H1 (cell line): ENCODE results near the gene TNF. TPM values are rescaled to one million over a fixed set of nuclear protein-coding genes. Genes with fewer than 3 reads are reported as not detected.

Experiments
- CTCF ChIA-PET: fragments of 300-600 bp; sonication (Branson Sonifier 250); formaldehyde crosslinking; loops from one replicate; lab custom pipeline; 2021; ENCODE audit not compliant: partially characterized antibody; lab: Charles Lee
- POLR2A ChIA-PET: fragments of 300-600 bp; sonication (Branson Sonifier 250); formaldehyde crosslinking; loops from one replicate; lab custom pipeline; 2021; ENCODE audit warnings: inconsistent platforms; ENCODE audit not compliant: partially characterized antibody; lab: Charles Lee
- DNase-seq, 2 experiments: peaks; one replicate each; pipeline versions ENCODE4 v3.0.0 to v3.0.0-alpha.2; 2010 to 2022; ENCODE audit warnings: low spot score in 2 of 2, low read depth in 1 of 2, mixed read lengths in 1 of 2
- FAIRE-seq: peaks from 2 replicates; lab custom pipeline; 2011; peaks lifted over from hg19 to GRCh38; lab: Jason Lieb, UNC
- H2AFZ ChIP-seq: 2 replicates; pipeline ENCODE4 v1.8.1; 2012; ENCODE audit warnings: low read length, inconsistent platforms
- H2AK5ac ChIP-seq: 2 replicates; pipeline ENCODE4 v1.6.1; 2013; ENCODE audit warnings: low read depth, low read length
- H2BK120ac ChIP-seq: replicated peaks from 2 replicates; pipeline ENCODE3; 2013; ENCODE audit warnings: low read depth, low read length, inconsistent platforms
- H2BK12ac ChIP-seq: 2 replicates; pipeline ENCODE4 v1.6.1; 2013; ENCODE audit warnings: low read depth, low read length
- H2BK15ac ChIP-seq: 2 replicates; pipeline ENCODE4 v1.6.1; 2013; ENCODE audit warnings: low read length
- H2BK20ac ChIP-seq: 2 replicates; pipeline ENCODE4 v1.6.1; 2013; ENCODE audit warnings: low read length
- H2BK5ac ChIP-seq: 2 replicates; pipeline ENCODE4 v1.6.1; 2013; ENCODE audit warnings: low read depth, low read length
- H3K14ac ChIP-seq: 2 replicates; pipeline ENCODE4 v1.6.1; 2013; ENCODE audit warnings: inconsistent platforms; ENCODE audit not compliant: insufficient read length
- H3K18ac ChIP-seq: 2 replicates; pipeline ENCODE4 v1.6.1; 2013; ENCODE audit warnings: low read length; ENCODE audit errors: extremely low read depth
- H3K23ac ChIP-seq: 2 replicates; pipeline ENCODE4 v1.6.1; 2013; ENCODE audit warnings: inconsistent platforms; ENCODE audit not compliant: insufficient read length
- H3K23me2 ChIP-seq: 2 replicates; pipeline ENCODE4 v1.6.1; 2013; ENCODE audit warnings: low read depth, low read length
- H3K27ac ChIP-seq: 2 replicates; pipeline ENCODE4 v1.6.1; 2011; ENCODE audit warnings: low read depth, low read length, inconsistent platforms
- H3K27me3 ChIP-seq, 4 experiments: replicated peaks in 1 of 4; 1 replicate in 1 of 4; 2 replicates in 3 of 4; pipeline versions ENCODE4 v1.6.1 to v1.8.1; 2011 to 2013; ENCODE audit warnings: low read length in 3 of 4, mild to moderate bottlenecking in 3 of 4, inconsistent platforms in 2 of 4, mixed read lengths in 2 of 4, moderate library complexity in 1 of 4; ENCODE audit not compliant: control insufficient read depth in 3 of 4, insufficient read depth in 3 of 4; ENCODE audit errors: extremely low read depth in 1 of 4
- H3K36me3 ChIP-seq, 4 experiments: 2 replicates each; pipeline versions ENCODE4 v1.6.1 to v1.8.1; 2011 to 2013; ENCODE audit warnings: mild to moderate bottlenecking in 4 of 4, low read length in 3 of 4, moderate library complexity in 2 of 4, control low read depth in 1 of 4, inconsistent platforms in 1 of 4; ENCODE audit not compliant: insufficient read depth in 4 of 4, control insufficient read depth in 2 of 4
- H3K4ac ChIP-seq: replicated peaks from 2 replicates; pipeline ENCODE3; 2013; ENCODE audit warnings: low read length, low read depth, mixed read lengths, inconsistent platforms; ENCODE audit not compliant: insufficient read length
- H3K4me1 ChIP-seq, 4 experiments: replicated peaks in 1 of 4; 1 replicate in 1 of 4; 2 replicates in 3 of 4; pipeline versions ENCODE4 v1.6.1 to v1.8.1; 2011 to 2013; ENCODE audit warnings: low read length in 3 of 4, inconsistent platforms in 2 of 4, mixed read lengths in 1 of 4; ENCODE audit not compliant: insufficient read depth in 4 of 4, control insufficient read depth in 3 of 4
- H3K4me2 ChIP-seq, 2 experiments: 2 replicates each; pipeline versions ENCODE4 v1.6.1 to v1.8.1; 2011 to 2013; ENCODE audit warnings: low read depth in 2 of 2, low read length in 2 of 2, control low read depth in 1 of 2, inconsistent platforms in 1 of 2, mild to moderate bottlenecking in 1 of 2; ENCODE audit not compliant: insufficient read depth in 1 of 2
- H3K4me3 ChIP-seq, 4 experiments: fragments of 200-600, 300-600 bp in 1 of 4; sonication (generic), shearing (Covaris generic), sonication (Bioruptor Twin) in 1 of 4; 2 replicates each; pipeline versions ENCODE4 v1.5.1 to v1.8.1; 2011 to 2016; ENCODE audit warnings: low read length in 4 of 4, low read depth in 3 of 4, control low read depth in 2 of 4, inconsistent platforms in 2 of 4, mild to moderate bottlenecking in 2 of 4, mixed read lengths in 1 of 4, moderate library complexity in 1 of 4; ENCODE audit not compliant: insufficient read depth in 2 of 4; ENCODE audit errors: extremely low read depth in 1 of 4
- H3K56ac ChIP-seq: replicated peaks from 2 replicates; pipeline ENCODE3; 2013; ENCODE audit warnings: low read depth, mild to moderate bottlenecking, mixed read lengths, low read length, inconsistent platforms; ENCODE audit not compliant: insufficient read length
- H3K79me1 ChIP-seq: 2 replicates; pipeline ENCODE4 v1.6.1; 2013; ENCODE audit warnings: low read depth, low read length, control low read depth
- H3K79me2 ChIP-seq, 2 experiments: 2 replicates each; pipeline versions ENCODE4 v1.6.1 to v1.8.1; 2012 to 2013; ENCODE audit warnings: low read length in 2 of 2, mild to moderate bottlenecking in 2 of 2, inconsistent platforms in 1 of 2; ENCODE audit not compliant: insufficient read depth in 2 of 2, control insufficient read depth in 1 of 2
- H3K9ac ChIP-seq, 4 experiments: replicated peaks in 1 of 4; 1 replicate in 1 of 4; 2 replicates in 3 of 4; pipeline versions ENCODE4 v1.6.1 to v1.8.1; 2011 to 2013; ENCODE audit warnings: low read depth in 3 of 4, low read length in 3 of 4, control low read depth in 2 of 4, mild to moderate bottlenecking in 2 of 4, moderate library complexity in 2 of 4, inconsistent platforms in 1 of 4; ENCODE audit errors: extremely low read depth in 1 of 4
- H3K9me3 ChIP-seq, 2 experiments: 2 replicates each; pipeline versions ENCODE4 v1.6.1 to v1.8.1; 2012 to 2013; ENCODE audit warnings: mild to moderate bottlenecking in 2 of 2, moderate library complexity in 2 of 2, control low read depth in 1 of 2, inconsistent platforms in 1 of 2, low read depth in 1 of 2, low read length in 1 of 2, mixed read lengths in 1 of 2; ENCODE audit not compliant: insufficient read depth in 2 of 2
- H4K20me1 ChIP-seq, 2 experiments: replicated peaks in 1 of 2; 2 replicates each; pipeline versions ENCODE3 to v1.8.1; 2011 to 2013; ENCODE audit warnings: inconsistent platforms in 2 of 2, low read length in 2 of 2, mild to moderate bottlenecking in 1 of 2; ENCODE audit not compliant: insufficient read depth in 2 of 2, control insufficient read depth in 1 of 2
- H4K5ac ChIP-seq: 2 replicates; pipeline ENCODE4 v1.6.1; 2013; ENCODE audit warnings: low read length, low read depth, mixed read lengths, inconsistent platforms; ENCODE audit not compliant: insufficient read length
- H4K8ac ChIP-seq: 2 replicates; pipeline ENCODE4 v1.8.0; 2013; ENCODE audit warnings: mild to moderate bottlenecking, moderate library complexity, low read length, inconsistent platforms; ENCODE audit not compliant: insufficient read depth; ENCODE audit errors: extremely low read depth
- H4K91ac ChIP-seq: replicated peaks from 2 replicates; pipeline ENCODE3; 2013; ENCODE audit warnings: low read length, mixed read lengths, inconsistent platforms; ENCODE audit not compliant: insufficient read length
- NANOG ChIP-seq: IDR thresholded peaks from 2 replicates; pipeline ENCODE4 v1.6.1; 2011; ENCODE audit warnings: low read length, low read depth, mild to moderate bottlenecking, inconsistent platforms; ENCODE audit not compliant: insufficient read depth, poor library complexity, severe bottlenecking
- WGBS, 2 experiments: shearing (Covaris generic) in 1 of 2; methylation state at CpG; one replicate each; pipeline versions ENCODE4 v1.1.6 to v1.1.7; 2013 to 2015; ENCODE audit warnings: low lambda C conversion rate in 2 of 2, mixed read lengths in 2 of 2, inconsistent platforms in 1 of 2, low coverage in 1 of 2, missing lambda C conversion rate in 1 of 2; ENCODE audit not compliant: insufficient replicate concordance in 2 of 2, insufficient coverage in 1 of 2, insufficient read length in 1 of 2; ENCODE audit errors: extremely low coverage in 1 of 2, missing lambda C conversion rate in 1 of 2; 5-methylcytosine and 5-hydroxymethylcytosine counted together
- polyA plus RNA-seq, 7 experiments: library from polyadenylated mRNA; depleted of rRNA in 3 of 7; stranded (reverse) in 5 of 7; unstranded in 2 of 7; fragments of >200 nt in 5 of 7; fragments of 200-250 nt in 2 of 7; gene quantifications; 1 replicate in 5 of 7; 2 replicates in 1 of 7; 4 replicates in 1 of 7; pipeline versions ENCODE4 v1.2.1 to v1.2.3, GENCODE V29; 2011 to 2013; ENCODE audit warnings: missing spikeins in 2 of 7, mixed read lengths in 2 of 7
- total RNA-seq: library from RNA; stranded (reverse); fragmentation: NEBNext Ultra II Directional; extraction: Animal tissue kit (Norgen Biotek cat#: 25700); gene quantifications from 2 replicates; pipeline ENCODE4 v1.2.1, GENCODE V29; 2021
- TF ChIP-seq, protein P1 (sequence below): IDR thresholded peaks from 2 replicates; pipeline ENCODE4 v1.6.1; 2012; ENCODE audit warnings: inconsistent platforms

TNF gene
- total and polyA plus RNA-seq, 2 of the 8 experiments (the other 6 are each of a cell fraction or from before 2014, with no cell fraction given), result not detected

- Histone ChIP-seq H3K4me3 (no peak overlapping the region), H3K27ac (no peak overlapping the region), H2AK5ac (no peak overlapping the region), H3K56ac (no peak overlapping the region), H2BK120ac (no peak overlapping the region), H2AFZ (no peak overlapping the region), H3K4me2 (no peak overlapping the region), H3K23me2 (peaks cover 8% of the 10 kb centered on the region; the same call in 1 of the 2 replicates), H3K23ac (no peak overlapping the region), H3K14ac (no peak overlapping the region), H2BK12ac (no peak overlapping the region), H3K27me3 (no peaks in the 10 kb centered on the region), H4K8ac (no peak overlapping the region), H3K18ac (no peak overlapping the region), H4K91ac (no peak overlapping the region), H3K9me3 (no peaks in the 10 kb centered on the region), H3K79me2 (peaks cover 8 to 10% of the 10 kb centered on the region in 2 experiments), H4K20me1 (no peaks in the 10 kb centered on the region), H4K5ac (no peak overlapping the region), H2BK15ac (peak overlapping the region; percentile 96; the same call in 1 of the 2 replicates), H2BK20ac (0 out of 2 replicates have a peak overlapping the region, but pooled peaks have one; percentile 9), H3K36me3 (peaks cover 0 to 3% (median 0%) of the 10 kb centered on the region in 4 experiments; a peak in 1 of 8 replicates), H3K9ac (no peak overlapping the region), H3K4ac (no peak overlapping the region), H2BK5ac (no peak overlapping the region), H3K79me1 (no peaks in the 10 kb centered on the region), H3K4me1 (peaks cover 2 to 12% (median 8%) of the 10 kb centered on the region in 4 experiments; a peak in 6 of 7 replicates)
- TF ChIP-seq, protein P1, sequence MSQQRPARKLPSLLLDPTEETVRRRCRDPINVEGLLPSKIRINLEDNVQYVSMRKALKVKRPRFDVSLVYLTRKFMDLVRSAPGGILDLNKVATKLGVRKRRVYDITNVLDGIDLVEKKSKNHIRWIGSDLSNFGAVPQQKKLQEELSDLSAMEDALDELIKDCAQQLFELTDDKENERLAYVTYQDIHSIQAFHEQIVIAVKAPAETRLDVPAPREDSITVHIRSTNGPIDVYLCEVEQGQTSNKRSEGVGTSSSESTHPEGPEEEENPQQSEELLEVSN, result no peak
- no peak for TF ChIP-seq NANOG
- ChIA-PET POLR2A (interaction anchor here (1.1 to 34.9 kb wide), 6 partner anchors 10 to 123 kb away, joined by 4 to 883 read pairs (median 4); partner anchors contain the start of genes APOM, BAG6, C6orf47 and CSNK2B), CTCF (interaction anchor here (1.0 to 4.5 kb wide), 7 partner anchors 11 to 124 kb away, joined by 3 to 45 read pairs (median 7); partner anchors contain the start of genes DDX39B and LTB)
- DNase-seq (no peak), FAIRE-seq (no peak)
- WGBS, 2 experiments, result 93% methylated on average over 2 of the region's 2 CpGs; no CpG with 5 or more reads in 1 of the 2 experiments
Observed at GRCh38 chr6:31617010-31617409, 41.6 kb downstream of the TNF start.
